WTC11 (cell line): ENCODE measurements around the gene WDR83. TPM values are rescaled to one million over a fixed set of nuclear protein-coding genes. Genes with fewer than 3 reads are reported as not detected.
"Not testable (repeated sequence)": the region's sequence is repeated elsewhere in the genome, so short reads cannot be mapped to it uniquely, and the experiment has no call there.

Source experiments
- ATAC-seq: fragments of 200-7000 bp; cut with Tn5 transposase; 2 replicates; pipeline ENCODE4 v1.10.0; 2021; ENCODE audit warnings: mild to moderate bottlenecking, moderate library complexity
- CTCF ChIA-PET: fragments of 300-600 bp; sonication (Branson Sonifier 250); formaldehyde crosslinking; loops from one replicate; lab custom pipeline; 2021; ENCODE audit warnings: antibody characterized with exemption; lab: Charles Lee
- POLR2A ChIA-PET: fragments of 350-600 bp; sonication (Branson Sonifier 250); formaldehyde crosslinking; loops from one replicate; lab custom pipeline; 2021; ENCODE audit warnings: antibody characterized with exemption; lab: Charles Lee
- DNase-seq: peaks from one replicate; pipeline ENCODE4 v3.0.0; 2021; ENCODE audit warnings: low spot score
- H3K27ac Mint-ChIP-seq: 2 replicates; pipeline ENCODE4 v1.8.0; 2021; ENCODE audit warnings: mixed read lengths
- H3K27me3 Mint-ChIP-seq: 2 replicates; pipeline ENCODE4 v1.8.0; 2021; ENCODE audit warnings: low read depth, mild to moderate bottlenecking, moderate library complexity, mixed read lengths
- H3K36me3 Mint-ChIP-seq: 2 replicates; pipeline ENCODE4 v1.8.0; 2021; ENCODE audit warnings: mixed read lengths
- H3K4me1 Mint-ChIP-seq: 2 replicates; pipeline ENCODE4 v1.8.0; 2022; ENCODE audit warnings: mixed read lengths
- H3K4me3 Mint-ChIP-seq: 2 replicates; pipeline ENCODE4 v1.8.0; 2021; ENCODE audit warnings: mild to moderate bottlenecking, moderate library complexity, mixed read lengths
- H3K9me3 Mint-ChIP-seq: 2 replicates; pipeline ENCODE4 v1.8.0; 2021; ENCODE audit warnings: mixed read lengths
- ATF2 ChIP-seq: sonication (generic); formaldehyde crosslinking; IDR thresholded peaks from 2 replicates; pipeline ENCODE4 v1.8.1; 2022; ENCODE audit warnings: low read depth, missing genetic modification reagents, borderline replicate concordance
- CTCF ChIP-seq: fragments of 200-600 bp; IDR thresholded peaks from 2 replicates; pipeline ENCODE4 v1.8.0; 2022; ENCODE audit warnings: antibody characterized with exemption
- ETV6 ChIP-seq: sonication (generic); formaldehyde crosslinking; IDR thresholded peaks from 2 replicates; pipeline ENCODE4 v1.8.1; 2022; ENCODE audit warnings: mild to moderate bottlenecking, missing genetic modification reagents
- GRHL2 ChIP-seq: fragments of 250-450 bp; sonication (Bioruptor Pico); IDR thresholded peaks from 2 replicates; pipeline ENCODE4 v1.8.0; 2022; ENCODE audit warnings: mild to moderate bottlenecking, moderate library complexity; ENCODE audit not compliant: insufficient replicate concordance, severe bottlenecking
- IRF1 ChIP-seq: sonication (generic); formaldehyde crosslinking; IDR thresholded peaks from 2 replicates; pipeline ENCODE4 v1.8.0; 2023; ENCODE audit warnings: missing genetic modification reagents
- JUN ChIP-seq: sonication (generic); formaldehyde crosslinking; IDR thresholded peaks from 2 replicates; pipeline ENCODE4 v1.8.0; 2023; ENCODE audit warnings: mild to moderate bottlenecking, missing genetic modification reagents
- RELA ChIP-seq: sonication (generic); formaldehyde crosslinking; IDR thresholded peaks from 2 replicates; pipeline ENCODE4 v1.8.1; 2022; ENCODE audit warnings: missing genetic modification reagents, mild to moderate bottlenecking, borderline replicate concordance
- TP53 ChIP-seq: sonication (generic); formaldehyde crosslinking; IDR thresholded peaks from 2 replicates; pipeline ENCODE4 v1.8.1; 2023; ENCODE audit warnings: mild to moderate bottlenecking, missing genetic modification reagents
- USF1 ChIP-seq: sonication (generic); formaldehyde crosslinking; IDR thresholded peaks from 2 replicates; pipeline ENCODE4 v1.8.0; 2022; ENCODE audit warnings: mild to moderate bottlenecking, missing genetic modification reagents
- USF2 ChIP-seq: sonication (generic); formaldehyde crosslinking; IDR thresholded peaks from 2 replicates; pipeline ENCODE4 v1.8.1; 2023; ENCODE audit warnings: mild to moderate bottlenecking, missing genetic modification reagents, moderate library complexity
- ZNF423 ChIP-seq: fragments of 250-450 bp; sonication (Bioruptor Pico); IDR thresholded peaks from 2 replicates; pipeline ENCODE4 v2.1.2; 2022; ENCODE audit warnings: mild to moderate bottlenecking, moderate library complexity
- total RNA-seq: library from RNA; stranded (reverse); gene quantifications from 3 replicates; pipeline ENCODE4 v1.2.3, GENCODE V29; 2021

WDR83 gene
- total RNA-seq, 1 experiment from 2014 or later, result 21.8 TPM

- TF ChIP-seq JUN (CRISPR knock-in tag) (no peak), GRHL2 (CRISPR knock-in tag) (no peak), ETV6 (no peak), CTCF (no peak), IRF1 (no peak)
Observed at GRCh38 chr19:12617646-12618045, 49.0 kb upstream of the WDR83 start (continued).

- ChIA-PET POLR2A (interaction anchor here (1.5 kb wide), 1 partner anchor 11 kb away, joined by 4 read pairs; the partner anchor contains the start of genes ZNF490 and ZNF791), CTCF (interaction anchor here (1.4 kb wide), 1 partner anchor 18 kb away, joined by 5 read pairs; no protein-coding TSS in a partner anchor)
- DNase-seq, H3K27me3 Mint-ChIP-seq, H3K9me3 Mint-ChIP-seq: not testable (repeated sequence)
- TF ChIP-seq ZNF423 (CRISPR knock-in tag), result peak; percentile 54; the same call in 1 of the 2 replicates
- peak; percentile 48; the same call in 1 of the 2 replicates for ATAC-seq
- Mint-ChIP-seq H3K27ac (peak overlapping the region; percentile 76), H3K36me3 (peaks cover 35% of the 10 kb centered on the region), H3K4me1 (peaks cover 11% of the 10 kb centered on the region), H3K4me3 (peak overlapping the region; percentile 30)
Observed at GRCh38 chr19:12621253-12622024, 45.2 kb upstream of the WDR83 start.

- H3K4me3 Mint-ChIP-seq, result no peak overlapping the region
- ATAC-seq (no peak), DNase-seq (no peak)
- peaks cover 11% of the 10 kb centered on the region for H3K4me1 Mint-ChIP-seq
- peaks cover 16% of the 10 kb centered on the region for H3K9me3 Mint-ChIP-seq
- TF ChIP-seq USF1 (CRISPR knock-in tag) (no peak), TP53 (no peak), IRF1 (no peak), ATF2 (CRISPR knock-in tag) (no peak), USF2 (CRISPR knock-in tag) (no peak), RELA (no peak)
- CTCF ChIA-PET, result interaction anchor here (0.6 to 1.5 kb wide), 2 partner anchors 13 to 49 kb away, joined by 3 read pairs; partner anchors contain the start of genes ZNF490 and ZNF791
- no peak overlapping the region for H3K27ac Mint-ChIP-seq
- POLR2A ChIA-PET, result interaction anchor here (0.9 kb wide), 1 partner anchor 9 kb away, joined by 5 read pairs; no protein-coding TSS in a partner anchor
- H3K27me3 Mint-ChIP-seq, result no peaks in the 10 kb centered on the region; the same call in 1 of the 2 replicates
- H3K36me3 Mint-ChIP-seq, result peaks cover 51% of the 10 kb centered on the region
Observed at GRCh38 chr19:12623361-12624031, 43.1 kb upstream of the WDR83 start.
